ENCODE results near the gene C19orf85.

The C19orf85 gene

GRCh38 chr19:55489711-55490477 lies 25.3 kb upstream of the C19orf85 start:
- DNase-seq (ENCODE audit: low spot score): peak; percentile 30

DNA sequence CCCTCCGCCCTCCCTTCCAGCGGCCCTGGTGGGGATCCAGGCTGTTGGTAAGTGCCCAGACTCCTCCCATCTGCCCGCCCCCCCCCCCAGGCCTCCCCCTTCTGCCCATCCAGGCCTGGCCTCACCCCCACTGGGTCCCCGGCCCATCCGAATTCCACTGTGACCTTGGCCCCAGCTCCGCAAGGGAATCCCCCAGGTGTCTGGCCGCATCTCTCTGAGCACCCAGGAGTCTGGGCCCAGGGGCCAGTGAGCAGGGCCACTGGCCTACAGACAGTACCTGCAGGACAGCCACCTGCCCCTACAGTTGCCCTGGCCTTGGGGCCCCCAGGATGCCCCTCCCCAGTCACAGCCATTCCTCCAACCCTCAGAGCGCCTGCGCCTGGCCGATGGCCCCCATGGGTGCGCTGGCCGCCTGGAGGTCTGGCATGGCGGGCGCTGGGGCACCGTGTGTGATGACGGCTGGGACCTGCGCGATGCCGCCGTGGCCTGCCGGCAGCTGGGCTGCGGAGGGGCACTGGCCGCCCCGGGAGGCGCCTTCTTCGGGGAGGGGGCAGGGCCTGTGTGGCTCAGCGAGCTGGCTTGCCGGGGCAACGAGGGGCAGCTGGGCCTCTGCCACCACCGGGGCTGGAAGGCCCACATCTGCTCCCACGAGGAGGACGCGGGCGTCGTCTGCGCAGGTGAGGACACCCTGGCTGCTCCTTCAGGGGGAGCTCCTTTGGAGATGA lies 24.6 kb upstream of the C19orf85 start:
- DNase-seq (ENCODE audit: low spot score): peak; percentile 40

DNA sequence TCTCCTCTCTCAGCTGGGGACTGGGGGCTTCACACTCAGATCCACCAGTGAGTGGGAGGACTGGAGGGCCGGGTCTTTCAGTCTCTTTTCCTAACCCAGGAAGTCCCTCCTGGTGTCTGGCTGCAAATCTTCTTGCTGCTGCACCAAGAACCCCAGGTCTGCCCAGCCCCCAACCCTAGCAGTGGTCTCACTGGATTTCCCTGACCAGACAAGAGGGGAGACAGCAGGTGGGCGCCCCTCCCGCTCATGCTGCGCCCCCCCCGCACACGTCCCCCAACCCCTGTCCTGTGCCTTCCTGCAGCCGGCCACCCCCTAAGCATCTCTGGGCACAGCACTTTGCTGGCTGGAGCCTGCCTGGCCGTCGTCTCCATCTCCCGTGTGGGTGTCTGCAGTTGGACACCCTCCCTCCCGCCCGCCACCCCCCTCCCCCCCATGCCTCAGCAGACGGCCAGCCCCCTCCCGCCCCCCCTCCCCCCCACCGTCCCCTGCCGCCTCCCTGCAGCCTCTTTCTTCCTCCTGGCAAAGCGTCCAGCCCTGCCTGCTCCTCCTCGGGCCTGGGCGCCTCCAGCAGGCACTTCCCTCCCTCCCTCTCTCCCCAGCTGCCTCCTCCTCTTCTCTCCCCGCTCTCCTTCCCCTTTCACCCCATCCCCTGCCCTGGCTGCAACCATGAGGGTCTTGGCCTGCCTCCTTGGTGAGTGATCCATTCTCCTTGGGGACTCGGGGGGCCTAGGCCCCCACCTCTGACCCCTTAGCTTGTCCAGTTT lies 23.6 kb upstream of the C19orf85 start, which contains the start of gene SSC5D:
Gene SSC5D, plus strand, starts transcription at position 513 of the 764 bp plus-strand sequence. Its CDS starts 154 bp downstream, at position 667.
- peak; percentile 41 for DNase-seq (ENCODE audit: low spot score)

DNA sequence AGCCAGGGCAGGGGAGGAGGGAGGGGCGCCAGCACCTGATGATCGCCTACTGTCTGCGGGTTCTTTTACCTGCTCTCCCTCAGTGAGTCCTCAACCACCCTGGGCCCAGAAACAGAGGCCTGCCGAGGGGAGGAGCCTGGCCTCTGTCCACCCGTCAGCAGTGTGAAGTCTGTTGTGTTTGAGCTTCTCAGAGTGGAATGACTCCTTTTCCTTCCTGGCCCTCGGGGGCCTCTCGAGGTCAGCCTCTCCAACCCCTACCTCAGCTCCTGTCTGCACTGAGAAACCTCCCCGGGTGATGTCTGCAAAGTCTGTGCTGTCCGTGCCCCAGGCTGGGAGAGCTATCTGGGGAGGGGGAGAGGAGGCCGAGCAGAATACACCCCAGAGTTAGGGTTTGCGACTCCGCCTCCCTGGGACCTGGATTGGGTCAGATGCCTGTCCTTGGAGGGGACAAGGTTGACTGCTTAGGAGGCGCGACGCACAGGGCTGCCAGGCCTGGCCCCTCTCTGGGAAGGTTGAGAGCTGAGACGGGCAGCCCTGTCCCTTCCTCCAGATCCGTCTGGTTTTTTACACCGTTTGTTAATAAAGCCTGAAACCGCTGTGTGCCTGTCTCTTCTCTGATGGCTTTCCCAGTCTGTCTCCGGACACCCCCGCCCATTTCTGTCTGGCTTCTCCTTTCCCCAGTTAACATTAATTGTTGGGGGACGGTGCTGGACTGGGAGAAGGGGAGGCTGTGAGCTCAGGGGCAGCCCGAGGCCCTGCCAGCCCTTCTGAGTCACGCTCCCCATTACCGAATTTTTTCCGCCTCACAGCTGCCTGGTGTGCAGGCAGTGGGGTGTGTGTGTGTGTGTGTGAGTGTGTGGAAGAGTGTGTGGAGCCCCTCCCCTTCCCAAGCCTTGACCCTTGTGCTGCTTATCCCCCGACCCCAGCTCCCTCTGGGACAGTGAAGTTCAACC lies 22.7 kb upstream of the C19orf85 start:
- no peak for DNase-seq (ENCODE audit: low spot score)

DNA sequence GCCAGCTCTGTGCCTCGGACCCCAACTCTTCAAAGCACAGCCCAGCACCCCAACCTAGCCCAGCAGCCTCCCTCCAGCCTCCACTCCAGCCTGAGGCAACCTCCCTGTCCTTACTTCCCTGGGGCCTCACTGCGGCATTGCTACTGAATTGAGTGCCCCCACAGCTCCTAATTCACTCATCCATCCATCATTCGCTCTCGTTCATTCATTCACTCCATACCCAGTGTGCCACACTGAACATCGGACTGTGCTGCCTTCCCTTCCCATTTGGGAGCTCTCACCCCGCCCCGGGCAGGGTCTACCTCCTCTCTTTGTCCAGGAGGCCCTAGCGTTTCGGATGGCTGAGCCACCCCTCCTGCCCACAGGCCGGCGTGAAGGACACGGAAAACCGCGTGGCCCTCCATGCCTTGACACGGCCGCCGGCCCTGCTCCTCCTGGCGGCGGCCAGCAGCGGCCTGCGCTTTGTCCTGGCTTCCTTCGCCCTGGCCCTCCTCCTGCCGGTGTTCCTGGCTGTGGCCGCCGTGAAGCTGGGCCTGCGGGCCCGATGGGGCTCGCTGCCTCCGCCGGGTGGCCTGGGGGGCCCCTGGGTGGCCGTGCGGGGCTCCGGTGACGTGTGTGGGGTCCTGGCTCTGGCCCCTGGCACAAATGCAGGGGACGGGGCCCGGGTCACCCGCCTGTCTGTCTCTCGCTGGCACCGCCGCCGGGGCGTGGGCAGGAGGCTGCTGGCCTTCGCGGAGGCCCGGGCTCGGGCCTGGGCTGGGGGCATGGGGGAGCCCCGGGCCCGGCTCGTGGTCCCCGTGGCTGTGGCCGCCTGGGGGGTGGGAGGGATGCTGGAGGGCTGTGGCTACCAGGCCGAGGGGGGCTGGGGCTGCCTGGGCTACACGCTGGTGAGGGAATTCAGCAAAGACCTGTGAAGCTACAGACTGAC lies 21.8 kb upstream of the C19orf85 start:
- DNase-seq (ENCODE audit: low spot score): peak; percentile 36

GRCh38 chr19:55485439-55486011 lies 21.0 kb upstream of the C19orf85 start:
- DNase-seq (ENCODE audit: low spot score): no peak

- DNase-seq (ENCODE audit: low spot score): peak; percentile 98
These were observed 20.3 kb upstream of the C19orf85 start, which contains the start of gene NAT14 for GRCh38 chr19:55484593-55485438. TSS of gene NAT14 (plus strand) at chr19:55485188. CDS start at chr19:55485709, 521 bp downstream.

GRCh38 chr19:55483706-55484592 lies 19.4 kb upstream of the C19orf85 start:
- peak; percentile 43 for DNase-seq (ENCODE audit: low spot score)

- DNase-seq (ENCODE audit: low spot score): no peak
These were observed 18.6 kb upstream of the C19orf85 start for GRCh38 chr19:55482967-55483705.

DNA sequence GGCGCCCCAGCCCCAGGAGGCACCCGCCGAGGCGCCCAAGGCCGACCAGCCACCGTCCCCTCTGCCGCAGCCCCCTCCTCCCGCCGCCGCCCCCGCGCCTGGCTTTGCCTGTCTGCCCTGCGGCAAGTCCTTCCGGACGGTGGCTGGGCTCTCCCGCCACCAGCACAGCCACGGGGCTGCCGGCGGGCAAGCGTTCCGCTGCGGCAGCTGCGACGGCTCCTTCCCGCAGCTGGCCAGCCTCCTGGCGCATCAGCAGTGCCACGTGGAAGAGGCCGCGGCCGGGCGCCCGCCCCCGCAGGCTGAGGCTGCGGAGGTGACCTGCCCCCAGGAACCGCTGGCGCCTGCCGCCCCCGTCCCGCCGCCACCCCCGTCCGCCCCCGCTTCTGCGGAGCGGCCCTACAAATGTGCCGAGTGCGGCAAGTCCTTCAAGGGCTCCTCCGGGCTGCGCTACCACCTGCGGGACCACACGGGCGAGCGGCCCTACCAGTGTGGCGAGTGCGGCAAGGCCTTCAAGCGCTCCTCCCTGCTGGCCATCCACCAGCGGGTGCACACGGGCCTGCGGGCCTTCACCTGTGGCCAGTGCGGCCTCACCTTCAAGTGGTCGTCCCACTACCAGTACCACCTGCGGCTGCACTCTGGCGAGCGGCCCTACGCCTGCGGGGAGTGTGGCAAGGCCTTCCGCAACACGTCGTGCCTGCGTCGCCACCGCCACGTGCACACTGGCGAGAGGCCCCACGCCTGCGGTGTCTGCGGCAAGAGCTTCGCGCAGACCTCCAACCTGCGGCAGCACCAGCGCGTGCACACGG lies 17.8 kb upstream of the C19orf85 start:
- no peak for DNase-seq (ENCODE audit: low spot score)

GRCh38 chr19:55481794-55482155 lies 17.2 kb upstream of the C19orf85 start:
- no peak for DNase-seq (ENCODE audit: low spot score)

GRCh38 chr19:55481148-55481793 lies 16.7 kb upstream of the C19orf85 start:
- DNase-seq (ENCODE audit: low spot score): no peak

- no peak for DNase-seq (ENCODE audit: low spot score)
These were observed 15.1 kb upstream of the C19orf85 start for GRCh38 chr19:55479451-55480230.

DNA sequence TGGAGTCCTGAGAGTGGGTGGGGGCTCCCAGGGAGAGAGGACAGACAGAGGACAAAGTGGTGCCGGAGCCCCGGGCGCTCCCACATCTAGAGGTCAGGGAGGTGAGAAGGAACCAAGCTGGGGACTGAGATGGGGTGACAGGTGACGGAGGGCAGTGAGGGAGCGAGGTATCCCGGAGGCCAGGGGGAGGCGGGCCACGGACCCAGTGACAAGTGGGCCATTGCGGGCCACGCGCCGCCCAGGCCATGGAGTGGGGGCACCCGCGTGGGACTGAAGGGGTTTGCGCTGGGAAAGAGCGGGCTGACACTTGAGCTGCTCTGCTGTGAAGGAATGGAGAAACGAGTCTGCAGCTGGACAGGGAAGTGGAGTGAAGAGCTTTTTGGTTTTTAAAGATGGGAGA lies 14.5 kb upstream of the C19orf85 start:
- DNase-seq (ENCODE audit: low spot score): no peak

DNA sequence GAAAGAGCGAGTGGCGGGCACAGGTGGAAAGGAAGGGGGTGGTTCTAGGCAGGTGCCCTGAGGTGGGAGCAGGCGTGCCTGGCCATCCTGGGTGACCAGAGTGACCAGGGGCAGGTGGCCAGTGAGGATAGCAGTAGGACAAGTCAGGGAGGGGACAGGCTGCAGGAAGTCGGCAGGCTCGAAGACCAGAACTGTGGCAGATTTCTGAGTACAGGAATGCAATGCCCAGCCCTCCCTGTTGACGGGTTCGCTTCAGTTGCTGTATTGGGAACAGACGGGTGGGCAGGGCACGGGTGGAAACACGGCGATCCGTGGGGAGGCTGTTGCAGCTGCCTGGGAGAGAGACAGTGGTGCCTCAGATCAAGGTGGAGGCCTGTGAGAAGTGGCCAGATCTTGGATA lies 13.8 kb upstream of the C19orf85 start:
- DNase-seq (ENCODE audit: low spot score): no peak
